Epithelial cell of proximal tubule (primary cell): ENCODE data around the gene GNAT1. TPM values are rescaled to one million over a fixed set of nuclear protein-coding genes. Genes with fewer than 3 reads are reported as not detected.

Experiments
- DNase-seq: peaks from one replicate; pipeline ENCODE4 v3.0.0-alpha.2; 2011; ENCODE audit warnings: low read depth
- H3K4me3 ChIP-seq: 2 replicates; pipeline ENCODE4 v1.5.1; 2011; ENCODE audit warnings: low read depth, mild to moderate bottlenecking, low read length
- total RNA-seq: library from RNA; depleted of rRNA; stranded (reverse); fragments of >200 nt; gene quantifications from 2 replicates; pipeline ENCODE4 v1.2.3, GENCODE V29; 2015
- TF ChIP-seq, protein P1 (sequence below): conservative IDR thresholded peaks from 2 replicates; pipeline ENCODE4 v1.5.1; 2012; ENCODE audit warnings: low read depth, mild to moderate bottlenecking, low read length

GNAT1 gene
- total RNA-seq, 1 donor from 2014 or later = not detected

GRCh38 chr3:50162034-50162883 lies 29.2 kb upstream of the GNAT1 start:
- TF ChIP-seq, protein P1, sequence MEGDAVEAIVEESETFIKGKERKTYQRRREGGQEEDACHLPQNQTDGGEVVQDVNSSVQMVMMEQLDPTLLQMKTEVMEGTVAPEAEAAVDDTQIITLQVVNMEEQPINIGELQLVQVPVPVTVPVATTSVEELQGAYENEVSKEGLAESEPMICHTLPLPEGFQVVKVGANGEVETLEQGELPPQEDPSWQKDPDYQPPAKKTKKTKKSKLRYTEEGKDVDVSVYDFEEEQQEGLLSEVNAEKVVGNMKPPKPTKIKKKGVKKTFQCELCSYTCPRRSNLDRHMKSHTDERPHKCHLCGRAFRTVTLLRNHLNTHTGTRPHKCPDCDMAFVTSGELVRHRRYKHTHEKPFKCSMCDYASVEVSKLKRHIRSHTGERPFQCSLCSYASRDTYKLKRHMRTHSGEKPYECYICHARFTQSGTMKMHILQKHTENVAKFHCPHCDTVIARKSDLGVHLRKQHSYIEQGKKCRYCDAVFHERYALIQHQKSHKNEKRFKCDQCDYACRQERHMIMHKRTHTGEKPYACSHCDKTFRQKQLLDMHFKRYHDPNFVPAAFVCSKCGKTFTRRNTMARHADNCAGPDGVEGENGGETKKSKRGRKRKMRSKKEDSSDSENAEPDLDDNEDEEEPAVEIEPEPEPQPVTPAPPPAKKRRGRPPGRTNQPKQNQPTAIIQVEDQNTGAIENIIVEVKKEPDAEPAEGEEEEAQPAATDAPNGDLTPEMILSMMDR = no peak
- H3K4me3 ChIP-seq = no peak overlapping the region
- no peak for DNase-seq

GRCh38 chr3:50163572-50164455 lies 27.6 kb upstream of the GNAT1 start:
- DNase-seq = no peak
- TF ChIP-seq, protein P1 = no peak
- H3K4me3 ChIP-seq = no peak overlapping the region

- no peak for DNase-seq
- no peak overlapping the region for H3K4me3 ChIP-seq
- TF ChIP-seq, protein P1 = no peak
These were observed 26.9 kb upstream of the GNAT1 start for GRCh38 chr3:50164481-50164880.

GRCh38 chr3:50164984-50165909 lies 26.2 kb upstream of the GNAT1 start:
- no peak for DNase-seq
- TF ChIP-seq, protein P1 = no peak
- H3K4me3 ChIP-seq = no peak overlapping the region

- no peak for DNase-seq
- no peak overlapping the region for H3K4me3 ChIP-seq
- TF ChIP-seq, protein P1 = no peak
These were observed 25.4 kb upstream of the GNAT1 start for GRCh38 chr3:50165910-50166538.

GRCh38 chr3:50166620-50167019 lies 24.8 kb upstream of the GNAT1 start:
- TF ChIP-seq, protein P1 = no peak
- no peak overlapping the region for H3K4me3 ChIP-seq
- no peak for DNase-seq
